PFSK-1 (cell line): ENCODE data around the gene ELMO1.

Experiments
- REST ChIP-seq, 2 experiments: IDR thresholded peaks; 2 replicates each; pipeline versions ENCODE4 v1.6.1 to v1.8.0; 2011 to 2012; ENCODE audit warnings: low read depth in 2 of 2, low read length in 2 of 2, control low read depth in 1 of 2, inconsistent platforms in 1 of 2, mild to moderate bottlenecking in 1 of 2, moderate library complexity in 1 of 2; ENCODE audit not compliant: insufficient read depth in 1 of 2
- SIN3A ChIP-seq: IDR thresholded peaks from 2 replicates; pipeline ENCODE4 v1.6.1; 2012; ENCODE audit warnings: mild to moderate bottlenecking, low read length, moderate library complexity, borderline replicate concordance; ENCODE audit not compliant: insufficient read depth

GRCh38 chr7:36986948-36987724 is 461.5 kb downstream of the ELMO1 start:
- TF ChIP-seq REST (IDR thresholded peaks at IDR 0.05; ENCODE audit: insufficient read depth in 1 of 2, low read depth in 2 of 2, low read length in 2 of 2) = no peak
- TF ChIP-seq SIN3A = no peak
